Glomerular endothelial cell (primary cell): ENCODE measurements around the gene NAA40. TPM values are rescaled to one million over a fixed set of nuclear protein-coding genes. Genes with fewer than 3 reads are reported as not detected.

Source experiments
- DNase-seq: peaks from one replicate; pipeline ENCODE4 v3.0.0-alpha.2; 2011; ENCODE audit warnings: low read depth, low spot score; ENCODE audit errors: extremely low read depth
- total RNA-seq: library from RNA; depleted of rRNA; stranded (reverse); fragments of >200 nt; gene quantifications from 2 replicates; pipeline ENCODE4 v1.2.3, GENCODE V29; 2015

NAA40 gene
- total RNA-seq, 1 donor from 2014 or later = 20.8 TPM

DNA sequence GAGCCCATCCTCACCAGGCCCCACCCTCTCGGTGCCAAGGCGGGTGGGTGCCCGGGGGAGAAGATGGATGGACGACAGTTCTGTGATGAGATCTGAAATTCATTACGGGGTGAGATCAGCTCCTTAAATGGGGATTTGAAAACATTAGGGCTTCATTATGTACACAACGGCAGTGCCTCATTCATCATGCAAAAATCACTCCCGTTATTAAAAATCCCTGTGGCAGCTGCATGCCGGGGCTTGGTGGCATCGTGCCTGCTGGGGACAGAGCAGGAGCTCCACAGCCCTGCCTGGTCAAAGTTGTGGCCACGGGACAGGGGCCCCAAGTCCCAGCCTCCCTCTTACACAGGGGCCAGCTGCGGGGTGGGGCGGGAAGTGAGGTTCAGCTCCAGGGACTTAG, 67.6 kb downstream of the NAA40 start:
- DNase-seq = no peak

Other genes with a start within 250 kb of the NAA40 start
- gene ZFTA, start 170.2 kb upstream of the NAA40 start, total RNA-seq = 23.2 and 24.3 TPM in 2 replicates
- 33.3 and 41.6 TPM in 2 replicates for gene SPINDOC, start 125.5 kb upstream of the NAA40 start, total RNA-seq
- 26.4 and 34.9 TPM in 2 replicates for gene MARK2, start 99.9 kb upstream of the NAA40 start, total RNA-seq
- gene RCOR2, start 21.8 kb upstream of the NAA40 start, total RNA-seq = 0.29 and 1.1 TPM in 2 replicates
- gene COX8A, start 35.6 kb downstream of the NAA40 start, total RNA-seq = 288 and 310 TPM in 2 replicates
- 97.1 and 117 TPM in 2 replicates for gene OTUB1, start 47.4 kb downstream of the NAA40 start, total RNA-seq
- gene FLRT1, start 96.9 kb downstream of the NAA40 start, total RNA-seq = not detected in 2 replicates
- gene MACROD1, start 227.1 kb downstream of the NAA40 start, total RNA-seq = 22.1 and 26.0 TPM in 2 replicates
- gene STIP1, start 247.2 kb downstream of the NAA40 start, total RNA-seq = 199 and 219 TPM in 2 replicates